Fibroblast of pulmonary artery (primary cell): ENCODE data around the gene SZRD1.
"Not testable (repeated sequence)": the region's sequence is repeated elsewhere in the genome, so short reads cannot be mapped to it uniquely, and the experiment has no call there.

Source experiments
- DNase-seq: peaks from one replicate; pipeline ENCODE4 v3.0.0-alpha.2; 2010; ENCODE audit warnings: low read depth
- H3K4me3 ChIP-seq: replicated peaks from 2 replicates; pipeline ENCODE4 v1.5.1; 2011; ENCODE audit warnings: low read depth, mild to moderate bottlenecking, control low read depth, low read length, moderate library complexity
- CTCF ChIP-seq: IDR thresholded peaks from 2 replicates; pipeline ENCODE4 v1.5.1; 2011; ENCODE audit warnings: mild to moderate bottlenecking, control low read depth, low read length, inconsistent platforms; ENCODE audit errors: missing control alignments

The SZRD1 gene

GRCh38 chr1:16351994-16352841, 14.8 kb upstream of the SZRD1 start, which contains the start of gene FBXO42:
Gene FBXO42, minus strand, starts transcription at chr1:16352480. Its CDS starts 37,062 bp downstream, at chr1:16315418.
- peak; percentile 93 for DNase-seq
- peak within 1 kb of the TSS; percentile 90 for H3K4me3 ChIP-seq

GRCh38 chr1:16352842-16353535, 14.1 kb upstream of the SZRD1 start:
- TF ChIP-seq CTCF: no peak
- peak overlapping the region; percentile 90 for H3K4me3 ChIP-seq
- no peak for DNase-seq

More at GRCh38 chr1:16351994-16352841, 14.8 kb upstream of the SZRD1 start, which contains the start of gene FBXO42:
- TF ChIP-seq CTCF: peak; percentile 10

GRCh38 chr1:16354619-16355018, 12.4 kb upstream of the SZRD1 start:
- TF ChIP-seq CTCF: no peak
- DNase-seq: no peak
- no peak overlapping the region for H3K4me3 ChIP-seq

GRCh38 chr1:16356867-16357266, 10.2 kb upstream of the SZRD1 start:
- H3K4me3 ChIP-seq: no peak overlapping the region
- TF ChIP-seq CTCF: no peak
- no peak for DNase-seq

GRCh38 chr1:16365146-16365498, 1.9 kb upstream of the SZRD1 start:
- DNase-seq: peak; percentile 91
- not testable (repeated sequence) for H3K4me3 ChIP-seq

- peak; percentile 87 for DNase-seq
- no peak for TF ChIP-seq CTCF
- H3K4me3 ChIP-seq: peak overlapping the region; percentile 94
These were observed 371 bp downstream of the SZRD1 start for GRCh38 chr1:16367258-16367967.
